ENCODE measurements around the gene TRIM47.

TRIM47 gene

DNA sequence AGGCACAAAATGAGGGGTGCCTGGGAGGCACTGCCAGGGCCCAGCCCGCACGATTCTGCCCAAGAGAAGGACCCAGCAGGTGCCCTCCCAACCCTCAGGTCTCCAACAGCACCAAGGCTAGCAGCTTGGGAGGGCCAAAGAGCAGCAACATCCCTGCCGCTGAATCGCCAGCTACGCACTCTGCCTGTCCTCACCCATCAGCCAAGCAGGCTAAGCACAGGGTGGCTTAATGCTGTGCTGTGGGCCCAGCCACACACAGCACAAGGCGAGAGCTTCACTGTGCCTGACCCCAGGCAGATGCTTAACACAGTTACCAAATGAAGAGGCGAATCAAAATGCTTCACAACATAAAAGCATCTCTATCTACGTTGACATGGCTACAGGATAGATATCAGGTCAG is 36.9 kb upstream of the TRIM47 start:
- in situ Hi-C loops (cut with HindIII; ENCODE audit: low sequenced_read_pairs): no loop called here
- DNase-seq (ENCODE audit: low read depth): no peak
- no peak overlapping the region for H3K4me3 ChIP-seq (ENCODE audit: low read depth, low read length)
- TF ChIP-seq, protein P1, sequence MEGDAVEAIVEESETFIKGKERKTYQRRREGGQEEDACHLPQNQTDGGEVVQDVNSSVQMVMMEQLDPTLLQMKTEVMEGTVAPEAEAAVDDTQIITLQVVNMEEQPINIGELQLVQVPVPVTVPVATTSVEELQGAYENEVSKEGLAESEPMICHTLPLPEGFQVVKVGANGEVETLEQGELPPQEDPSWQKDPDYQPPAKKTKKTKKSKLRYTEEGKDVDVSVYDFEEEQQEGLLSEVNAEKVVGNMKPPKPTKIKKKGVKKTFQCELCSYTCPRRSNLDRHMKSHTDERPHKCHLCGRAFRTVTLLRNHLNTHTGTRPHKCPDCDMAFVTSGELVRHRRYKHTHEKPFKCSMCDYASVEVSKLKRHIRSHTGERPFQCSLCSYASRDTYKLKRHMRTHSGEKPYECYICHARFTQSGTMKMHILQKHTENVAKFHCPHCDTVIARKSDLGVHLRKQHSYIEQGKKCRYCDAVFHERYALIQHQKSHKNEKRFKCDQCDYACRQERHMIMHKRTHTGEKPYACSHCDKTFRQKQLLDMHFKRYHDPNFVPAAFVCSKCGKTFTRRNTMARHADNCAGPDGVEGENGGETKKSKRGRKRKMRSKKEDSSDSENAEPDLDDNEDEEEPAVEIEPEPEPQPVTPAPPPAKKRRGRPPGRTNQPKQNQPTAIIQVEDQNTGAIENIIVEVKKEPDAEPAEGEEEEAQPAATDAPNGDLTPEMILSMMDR (IDR thresholded peaks at IDR 0.05; ENCODE audit: low read depth, low read length, missing control alignments): no peak

DNA sequence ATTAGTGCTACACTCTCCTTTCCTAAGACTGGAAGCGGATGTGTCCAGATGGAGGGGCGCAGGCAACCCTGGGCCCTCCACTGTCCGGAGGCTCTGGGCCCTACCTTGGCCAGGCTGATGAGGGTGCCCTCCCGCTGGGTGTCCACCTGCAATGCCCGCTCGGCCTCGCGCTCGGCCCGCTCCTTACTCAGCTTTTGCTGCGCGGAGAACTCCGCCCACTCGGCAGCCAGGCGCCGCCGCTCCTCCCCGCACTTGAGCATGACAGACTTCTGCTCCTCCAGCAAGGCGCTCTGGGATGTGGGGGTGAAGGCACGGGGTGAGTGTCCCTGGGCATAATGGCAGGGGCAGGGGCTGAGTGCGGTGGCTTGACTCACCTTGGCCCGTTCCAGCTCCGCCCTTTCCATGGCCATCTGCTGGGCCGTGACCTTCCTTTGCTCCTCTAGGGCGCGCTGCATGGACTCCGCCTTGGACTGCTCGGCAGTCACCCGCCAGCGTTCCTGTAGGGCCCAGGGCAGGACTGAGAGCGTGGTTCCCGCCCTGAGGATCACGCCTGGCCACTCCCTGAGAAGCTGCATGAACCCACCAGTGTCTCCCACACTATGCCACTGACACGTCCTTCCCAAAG is 36.4 kb upstream of the TRIM47 start:
- in situ Hi-C loops (cut with HindIII; ENCODE audit: low sequenced_read_pairs): no loop called here
- H3K4me3 ChIP-seq (ENCODE audit: low read depth, low read length): no peak overlapping the region
- TF ChIP-seq, protein P1 (IDR thresholded peaks at IDR 0.05; ENCODE audit: low read depth, low read length, missing control alignments): no peak
- DNase-seq (ENCODE audit: low read depth): no peak

DNA sequence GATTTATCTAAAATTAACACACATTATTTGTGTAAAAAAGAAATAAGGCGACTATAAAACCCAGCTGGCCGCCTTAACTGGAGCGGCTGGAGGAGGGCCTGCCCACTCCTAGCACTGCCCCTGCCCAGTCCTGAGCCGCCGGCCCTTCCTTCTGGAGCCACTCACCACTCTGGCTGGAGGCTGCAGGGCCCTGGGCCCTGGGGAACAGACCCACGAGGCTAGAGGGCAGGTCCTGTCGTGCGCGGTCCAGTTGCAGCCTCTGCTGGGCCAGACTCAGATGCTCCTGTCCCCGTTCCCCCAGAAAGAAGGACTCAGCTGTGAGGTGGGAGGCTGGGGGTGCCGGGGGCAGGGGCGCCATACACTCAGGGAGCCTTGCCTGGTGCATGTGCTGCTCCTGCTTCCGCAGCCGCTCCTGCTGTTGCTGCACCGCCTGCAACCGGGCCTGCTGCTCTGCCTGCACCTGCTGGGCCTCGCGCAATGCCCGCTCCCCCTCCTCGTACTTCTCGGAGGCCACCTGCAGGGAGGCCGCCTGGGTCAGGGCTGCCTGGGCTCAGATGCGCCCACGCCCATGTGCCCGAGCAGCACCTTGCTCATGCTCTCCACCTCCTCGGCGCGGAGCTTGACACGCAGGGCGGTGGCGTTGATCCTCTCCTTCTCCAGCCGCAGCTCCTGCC is 35.3 kb upstream of the TRIM47 start:
- DNase-seq (ENCODE audit: low read depth): no peak
- no peak overlapping the region for H3K4me3 ChIP-seq (ENCODE audit: low read depth, low read length)
- TF ChIP-seq, protein P1 (IDR thresholded peaks at IDR 0.05; ENCODE audit: low read depth, low read length, missing control alignments): no peak
- in situ Hi-C loops (cut with HindIII; ENCODE audit: low sequenced_read_pairs): no loop called here

DNA sequence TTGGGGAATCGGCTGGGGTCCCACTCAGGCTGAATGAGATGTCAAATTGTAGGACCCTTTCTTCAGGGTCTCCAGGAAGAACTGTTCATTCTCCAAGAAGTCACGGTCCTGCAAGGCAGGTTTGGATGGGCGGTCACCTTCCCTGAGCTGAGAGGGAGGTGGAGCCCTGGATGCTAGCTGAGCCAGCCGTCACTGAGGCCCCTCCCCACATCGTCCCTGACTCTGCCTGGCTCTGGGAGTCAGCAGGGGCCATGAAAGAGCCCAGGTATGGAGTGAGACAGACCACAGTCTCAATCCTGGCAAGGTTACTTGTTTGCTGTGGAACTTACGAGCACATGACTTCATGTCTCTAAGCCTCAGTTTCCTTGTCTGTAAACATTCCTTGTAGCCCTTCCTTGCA is 32.3 kb upstream of the TRIM47 start:
- DNase-seq (ENCODE audit: low read depth): no peak
- in situ Hi-C loops (cut with HindIII; ENCODE audit: low sequenced_read_pairs): no loop called here
- no peak overlapping the region for H3K4me3 ChIP-seq (ENCODE audit: low read depth, low read length)
- TF ChIP-seq, protein P1 (IDR thresholded peaks at IDR 0.05; ENCODE audit: low read depth, low read length, missing control alignments): no peak

DNA sequence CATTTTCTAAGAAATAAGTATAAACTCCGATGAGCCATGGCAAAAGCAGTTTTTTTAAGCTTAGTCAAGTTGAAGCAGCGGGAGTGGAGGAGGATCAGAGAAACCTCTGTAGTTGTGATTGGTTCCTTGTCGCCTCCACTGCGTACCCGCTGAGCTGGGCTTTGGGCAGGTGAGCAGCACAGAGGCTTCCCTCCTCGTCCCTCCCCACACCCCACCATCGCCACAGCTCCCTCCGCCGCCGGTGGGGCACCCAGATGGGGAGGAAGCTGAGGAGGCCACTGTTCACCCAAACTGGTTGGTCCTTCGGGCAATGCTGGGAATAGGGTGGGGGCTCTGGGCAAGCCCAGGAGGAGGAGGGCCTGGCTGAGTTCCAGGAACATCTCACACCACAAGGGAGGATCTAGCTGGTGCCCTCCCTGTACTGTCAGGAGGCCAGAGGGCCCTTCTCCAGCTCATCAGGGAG is 31.5 kb upstream of the TRIM47 start:
- in situ Hi-C loops (cut with HindIII; ENCODE audit: low sequenced_read_pairs): no loop called here
- TF ChIP-seq, protein P1 (IDR thresholded peaks at IDR 0.05; ENCODE audit: low read depth, low read length, missing control alignments): no peak
- DNase-seq (ENCODE audit: low read depth): no peak
- no peak overlapping the region for H3K4me3 ChIP-seq (ENCODE audit: low read depth, low read length)

DNA sequence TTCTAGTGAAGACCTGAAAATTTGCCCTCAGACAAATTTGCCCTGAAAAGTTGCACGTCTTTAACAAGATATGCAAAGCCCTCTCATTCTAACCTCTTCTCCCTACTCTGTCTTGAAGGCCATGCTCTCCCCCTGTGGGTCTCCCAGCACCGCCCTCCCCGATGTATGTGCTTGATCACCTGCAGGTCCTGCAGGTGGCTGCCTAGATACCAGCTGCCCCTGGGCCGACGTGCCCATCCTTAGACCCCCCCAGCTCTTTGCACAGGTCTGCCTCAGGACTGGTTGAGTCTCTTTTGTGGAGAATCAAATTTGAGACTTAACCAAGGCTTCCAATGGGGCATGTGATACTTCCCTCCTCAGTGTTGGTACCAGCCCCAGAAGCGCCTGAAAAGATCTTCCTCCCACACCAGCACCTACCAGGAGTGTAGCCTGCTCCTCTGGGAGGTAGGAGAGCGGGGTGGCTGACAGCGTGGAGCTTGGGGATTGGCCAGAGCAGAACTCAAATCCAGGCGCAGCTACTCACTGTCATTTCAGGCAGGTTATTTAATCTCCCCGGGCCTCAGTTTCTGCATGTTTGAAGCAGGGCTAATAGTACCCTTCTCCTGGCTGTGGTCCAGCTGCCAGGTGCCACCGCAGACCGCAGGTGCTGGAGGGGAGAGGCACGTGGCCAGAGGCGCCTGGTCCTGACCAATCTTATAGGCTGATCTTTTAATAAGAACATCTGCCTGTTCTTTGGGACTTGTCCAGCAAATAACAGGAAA is 30.9 kb upstream of the TRIM47 start:
- no peak overlapping the region for H3K4me3 ChIP-seq (ENCODE audit: low read depth, low read length)
- TF ChIP-seq, protein P1 (IDR thresholded peaks at IDR 0.05; ENCODE audit: low read depth, low read length, missing control alignments): no peak
- in situ Hi-C loops (cut with HindIII; ENCODE audit: low sequenced_read_pairs): no loop called here
- DNase-seq (ENCODE audit: low read depth): no peak
